HepG2 (cell line): ENCODE results near the gene NIFK. TPM values are rescaled to one million over a fixed set of nuclear protein-coding genes. Genes with fewer than 3 reads are reported as not detected.
"Not testable (repeated sequence)": the region's sequence is repeated elsewhere in the genome, so short reads cannot be mapped to it uniquely, and the experiment has no call there.

Experiments
- ATAC-seq: fragments of 200-7000 bp; cut with Tn5 transposase; 3 replicates; pipeline ENCODE4 v1.9.1; 2020; ENCODE audit warnings: mild to moderate bottlenecking, moderate library complexity
- BruUV-seq: library from RNA; stranded (reverse); fragments of 400-500 nt; replicated peaks from 2 replicates; lab custom pipeline; 2021; lab: Mats Ljungman, UMichigan
- CTCF ChIA-PET: fragments of 300-600 bp; formaldehyde crosslinking; extraction: SDS; loops from one replicate; lab custom pipeline; 2021; ENCODE audit warnings: low total read pairs, inconsistent platforms, low intra/inter-chr PET ratio; lab: Yijun Ruan, JAX
- POLR2A ChIA-PET: fragments of 350-600 bp; sonication (Branson Sonifier 250); formaldehyde crosslinking; loops from one replicate; lab custom pipeline; 2020; ENCODE audit warnings: antibody characterized with exemption, inconsistent platforms; lab: Yijun Ruan, JAX
- DNase-seq: peaks from one replicate; pipeline ENCODE4 v3.0.0-alpha.2; 2015; ENCODE audit warnings: low spot score
- FAIRE-seq: peaks from 3 replicates; lab custom pipeline; 2011; peaks lifted over from hg19 to GRCh38; lab: Jason Lieb, UNC
- H2AFZ ChIP-seq: one replicate; pipeline ENCODE4 v1.6.1; 2011; ENCODE audit warnings: low read length, inconsistent platforms
- H3K27ac ChIP-seq: fragments of 300-600 bp; 3 replicates; pipeline ENCODE4 v1.8.0; 2011; ENCODE audit warnings: mixed run types, mild to moderate bottlenecking, mixed read lengths, low read length, inconsistent platforms; ENCODE audit not compliant: insufficient read depth; ENCODE audit errors: extremely low read length
- H3K27me3 ChIP-seq, 2 experiments: fragments of 200-600 bp in 1 of 2; 2 replicates in 1 of 2; 3 replicates in 1 of 2; pipeline versions ENCODE4 v1.6.0 to v1.8.0; 2011; ENCODE audit warnings: low read length in 2 of 2, mild to moderate bottlenecking in 2 of 2, moderate library complexity in 2 of 2, inconsistent platforms in 1 of 2; ENCODE audit not compliant: insufficient read depth in 2 of 2, control insufficient read depth in 1 of 2
- H3K36me3 ChIP-seq, 2 experiments: fragments of 200-600 bp in 1 of 2; replicated peaks in 1 of 2; 2 replicates in 1 of 2; 3 replicates in 1 of 2; pipeline versions ENCODE4 v1.5.1 to v1.8.0; 2011; ENCODE audit warnings: low read length in 2 of 2, inconsistent platforms in 1 of 2; ENCODE audit not compliant: insufficient read depth in 2 of 2, control insufficient read depth in 1 of 2
- H3K4me1 ChIP-seq: 2 replicates; pipeline ENCODE4 v1.5.1; 2012; ENCODE audit warnings: low read length, inconsistent platforms; ENCODE audit not compliant: insufficient read depth
- H3K4me2 ChIP-seq: 2 replicates; pipeline ENCODE4 v1.6.0; 2011; ENCODE audit warnings: low read depth, low read length, inconsistent platforms
- H3K4me3 ChIP-seq, 3 experiments: fragments of 200-600 bp in 1 of 3; sonication (generic), shearing (Covaris generic) in 1 of 3; replicated peaks in 1 of 3; 2 replicates each; pipeline ENCODE4 v1.5.1; 2011 to 2016; ENCODE audit warnings: low read length in 3 of 3, inconsistent platforms in 2 of 3, low read depth in 2 of 3, mild to moderate bottlenecking in 2 of 3, control low read depth in 1 of 3, mixed read lengths in 1 of 3; ENCODE audit not compliant: insufficient read depth in 1 of 3
- H3K79me2 ChIP-seq: one replicate; pipeline ENCODE4 v1.6.1; 2011; ENCODE audit warnings: low read length, inconsistent platforms; ENCODE audit not compliant: insufficient read depth
- H3K9ac ChIP-seq: 2 replicates; pipeline ENCODE4 v1.6.0; 2011; ENCODE audit warnings: mild to moderate bottlenecking, low read depth, low read length, inconsistent platforms; ENCODE audit not compliant: insufficient read depth
- H3K9me3 ChIP-seq: 2 replicates; pipeline ENCODE4 v1.5.1; 2012; ENCODE audit warnings: mild to moderate bottlenecking, low read length
- H4K20me1 ChIP-seq: 2 replicates; pipeline ENCODE4 v1.6.0; 2011; ENCODE audit warnings: inconsistent platforms, mild to moderate bottlenecking, low read length, moderate library complexity; ENCODE audit not compliant: insufficient read depth
- ARID5B ChIP-seq: IDR thresholded peaks from 2 replicates; pipeline ENCODE4 v1.4.0; 2020; ENCODE audit warnings: mild to moderate bottlenecking, missing genetic modification reagents
- CEBPG ChIP-seq: IDR thresholded peaks from 2 replicates; pipeline ENCODE4 v1.6.1; 2016
- HDAC2 ChIP-seq: sonication (generic); formaldehyde crosslinking; IDR thresholded peaks from 2 replicates; pipeline ENCODE4 v1.4.0; 2020; ENCODE audit warnings: missing genetic modification reagents
- KDM2A ChIP-seq: sonication (generic); formaldehyde crosslinking; IDR thresholded peaks from 2 replicates; pipeline ENCODE4 v1.4.0; 2020; ENCODE audit warnings: low read depth, missing genetic modification reagents, borderline replicate concordance
- MAFG ChIP-seq: sonication (generic); formaldehyde crosslinking; IDR thresholded peaks from 2 replicates; pipeline ENCODE4 v1.5.1; 2020; ENCODE audit warnings: mild to moderate bottlenecking, missing genetic modification reagents
- NFATC3 ChIP-seq: sonication (generic); formaldehyde crosslinking; IDR thresholded peaks from 2 replicates; pipeline ENCODE4 v1.5.1; 2020; ENCODE audit warnings: mild to moderate bottlenecking, missing genetic modification reagents
- PLRG1 ChIP-seq: fragments of 450-650 bp; conservative IDR thresholded peaks from 2 replicates; pipeline ENCODE4 v1.6.1; 2016
- RBFOX2 ChIP-seq: fragments of 200-400 bp; formaldehyde crosslinking; IDR thresholded peaks from 2 replicates; pipeline ENCODE4 v1.6.1; 2017; ENCODE audit warnings: low read depth, mild to moderate bottlenecking, low read length
- REXO4 ChIP-seq: sonication (generic); formaldehyde crosslinking; IDR thresholded peaks from 2 replicates; pipeline ENCODE4 v1.8.0; 2022; ENCODE audit warnings: missing genetic modification reagents, mild to moderate bottlenecking, borderline replicate concordance
- SMAD9 ChIP-seq: sonication (generic); formaldehyde crosslinking; IDR thresholded peaks from 2 replicates; pipeline ENCODE4 v1.5.1; 2020; ENCODE audit warnings: mild to moderate bottlenecking, missing genetic modification reagents
- SP2 ChIP-seq: sonication (generic); formaldehyde crosslinking; IDR thresholded peaks from 2 replicates; pipeline ENCODE4 v1.5.1; 2020; ENCODE audit warnings: mild to moderate bottlenecking, missing genetic modification reagents
- TOE1 ChIP-seq: sonication (generic); formaldehyde crosslinking; IDR thresholded peaks from 2 replicates; pipeline ENCODE4 v1.4.0; 2020; ENCODE audit warnings: mild to moderate bottlenecking, missing genetic modification reagents
- ZFP36L2 ChIP-seq: sonication (generic); formaldehyde crosslinking; IDR thresholded peaks from 2 replicates; pipeline ENCODE4 v1.4.0; 2020; ENCODE audit warnings: missing genetic modification reagents
- ZMAT3 ChIP-seq: sonication (generic); formaldehyde crosslinking; conservative IDR thresholded peaks from 2 replicates; pipeline ENCODE4 v1.7.0; 2021; ENCODE audit warnings: missing genetic modification reagents
- ZNF101 ChIP-seq: sonication (generic); formaldehyde crosslinking; IDR thresholded peaks from 2 replicates; pipeline ENCODE4 v1.4.0; 2020; ENCODE audit warnings: mild to moderate bottlenecking, low read depth, missing genetic modification reagents, borderline replicate concordance
- ZNF20 ChIP-seq: sonication (generic); formaldehyde crosslinking; IDR thresholded peaks from 2 replicates; pipeline ENCODE4 v1.4.0; 2020; ENCODE audit warnings: mild to moderate bottlenecking, moderate library complexity, missing genetic modification reagents
- ZNF224 ChIP-seq: sonication (generic); formaldehyde crosslinking; IDR thresholded peaks from 2 replicates; pipeline ENCODE4 v1.5.0; 2020; ENCODE audit warnings: mild to moderate bottlenecking, missing genetic modification reagents
- ZNF253 ChIP-seq: sonication (generic); formaldehyde crosslinking; IDR thresholded peaks from 2 replicates; pipeline ENCODE4 v1.8.0; 2022; ENCODE audit warnings: mild to moderate bottlenecking, missing genetic modification reagents, borderline replicate concordance
- ZNF260 ChIP-seq: sonication (generic); formaldehyde crosslinking; IDR thresholded peaks from 2 replicates; pipeline ENCODE4 v1.4.0; 2020; ENCODE audit warnings: missing genetic modification reagents, low read depth, mild to moderate bottlenecking, borderline replicate concordance
- ZNF530 ChIP-seq: sonication (generic); formaldehyde crosslinking; IDR thresholded peaks from 2 replicates; pipeline ENCODE4 v1.5.0; 2020; ENCODE audit warnings: low read depth, mild to moderate bottlenecking, missing genetic modification reagents
- ZNF552 ChIP-seq: sonication (generic); formaldehyde crosslinking; IDR thresholded peaks from 2 replicates; pipeline ENCODE4 v1.9.0; 2022; ENCODE audit warnings: missing genetic modification reagents, mild to moderate bottlenecking, borderline replicate concordance
- ZNF589 ChIP-seq: sonication (generic); formaldehyde crosslinking; conservative IDR thresholded peaks from 2 replicates; pipeline ENCODE4 v1.8.0; 2022; ENCODE audit warnings: mild to moderate bottlenecking, moderate library complexity, missing genetic modification reagents
- ZNF709 ChIP-seq: sonication (generic); formaldehyde crosslinking; IDR thresholded peaks from 2 replicates; pipeline ENCODE4 v1.5.0; 2020; ENCODE audit warnings: mild to moderate bottlenecking, missing genetic modification reagents
- ZNF816 ChIP-seq: sonication (generic); formaldehyde crosslinking; IDR thresholded peaks from 2 replicates; pipeline ENCODE4 v1.8.0; 2022; ENCODE audit warnings: missing genetic modification reagents, mild to moderate bottlenecking, borderline replicate concordance
- ZNF841 ChIP-seq: sonication (generic); formaldehyde crosslinking; IDR thresholded peaks from 2 replicates; pipeline ENCODE4 v1.8.1; 2023; ENCODE audit warnings: missing genetic modification reagents, borderline replicate concordance
- WGBS: methylation state at CpG from one replicate; pipeline ENCODE4 v1.1.6; 2017; ENCODE audit warnings: low lambda C conversion rate; 5-methylcytosine and 5-hydroxymethylcytosine counted together
- in situ Hi-C: cut with HindIII; loops from 2 replicates; pipeline ENCODE4 v1.10.0; 2017; ENCODE audit warnings: low pct_unique_long_range_greater_than_20kb; ENCODE audit not compliant: extremely low pct_ligation_motif_present
- intact Hi-C: fragments of 100-400 bp; cut with micrococcal nuclease; formaldehyde crosslinking; loops from one replicate; pipeline ENCODE4 v1.10.0; 2022; ENCODE audit not compliant: unreplicated experiment
- polyA plus RNA-seq, 8 experiments: library from polyadenylated mRNA; depleted of rRNA in 3 of 8; stranded (reverse) in 7 of 8; unstranded in 1 of 8; fragments of >200 nt; fragmentation: Illumina TruSeq in 4 of 8; extraction: Trizol in 4 of 8; gene quantifications; 2 replicates each; pipeline versions ENCODE4 v1.2.1 to v1.2.3, GENCODE V29; 2011 to 2016; ENCODE audit warnings: low read depth in 4 of 8, missing spikeins in 1 of 8, mixed read lengths in 1 of 8; ENCODE audit not compliant: insufficient read depth in 1 of 8
- total RNA-seq, 5 experiments: library from RNA; depleted of rRNA; stranded (reverse); fragments of >200 nt; fragmentation: Illumina TruSeq; extraction: Trizol; gene quantifications; 2 replicates each; pipeline ENCODE4 v1.2.3, GENCODE V29; 2016; ENCODE audit warnings: low read depth in 1 of 5

Gene NIFK
- total and polyA plus RNA-seq, 2 of the 13 experiments (the other 11 are each of a cell fraction or from before 2014, with no cell fraction given), result 19.6 to 105 TPM

GRCh38 chr2:121735518-121736074 is 1.1 kb downstream of the NIFK start (continued):
- TF ChIP-seq SP2 (CRISPR knock-in tag), result no peak
- 0 out of 2 replicates have a peak, but pooled peaks have one; percentile 5 for TF ChIP-seq ZNF816 (CRISPR knock-in tag)
- TF ChIP-seq ZFP36L2, result no peak
- TF ChIP-seq ZNF101 (CRISPR knock-in tag), result no peak
- TF ChIP-seq ZNF589 (CRISPR knock-in tag), result no peak
- TF ChIP-seq REXO4 (CRISPR knock-in tag), result no peak
- no peak for TF ChIP-seq MAFG (CRISPR knock-in tag)
- TF ChIP-seq ZMAT3 (CRISPR knock-in tag), result no peak
- 0 out of 2 replicates have a peak, but pooled peaks have one; percentile 22 for TF ChIP-seq RBFOX2
- no peak for TF ChIP-seq ZNF20 (CRISPR knock-in tag)
- peak; percentile 37; the same call in 1 of the 2 replicates for TF ChIP-seq HDAC2 (CRISPR knock-in tag)
- no peak for TF ChIP-seq ZNF841 (CRISPR knock-in tag)
- TF ChIP-seq CEBPG (CRISPR knock-in tag), result no peak
- no peak for TF ChIP-seq KDM2A
- no peak for TF ChIP-seq TOE1
- TF ChIP-seq NFATC3 (CRISPR knock-in tag), result no peak
- no peak for TF ChIP-seq PLRG1
- no peak for TF ChIP-seq ZNF709 (CRISPR knock-in tag)
- TF ChIP-seq ZNF224 (CRISPR knock-in tag), result no peak
- no peak for TF ChIP-seq ZNF260
- no peak for TF ChIP-seq ZNF253 (CRISPR knock-in tag)
- 0 out of 2 replicates have a peak, but pooled peaks have one; percentile 7 for TF ChIP-seq ZNF552 (CRISPR knock-in tag)
- TF ChIP-seq SMAD9, result no peak
- TF ChIP-seq ARID5B (CRISPR knock-in tag), result no peak
- no peak for TF ChIP-seq ZNF530

GRCh38 chr2:121734544-121734943 is 2.1 kb downstream of the NIFK start:
- ATAC-seq, H2AFZ ChIP-seq, intact Hi-C loops, FAIRE-seq, DNase-seq, H3K9me3 ChIP-seq, BruUV-seq, CTCF ChIA-PET, H4K20me1 ChIP-seq, H3K4me3 ChIP-seq, H3K27ac ChIP-seq, in situ Hi-C loops: not testable (repeated sequence)
- WGBS, result 97% methylated on average over 11 of the region's 11 CpGs
- Histone ChIP-seq H3K9ac (0 out of 2 replicates have a peak overlapping the region, but pooled peaks have one; percentile 82), H3K36me3 (peaks cover 10 to 40% of the 10 kb centered on the region in 2 experiments), H3K4me2 (peak overlapping the region; percentile 67), H3K4me1 (peaks cover 27% of the 10 kb centered on the region), H3K79me2 (peaks cover 23% of the 10 kb centered on the region), H3K27me3 (peaks cover 0 to 13% of the 10 kb centered on the region in 2 experiments; a peak in 2 of 5 replicates)
- POLR2A ChIA-PET, result interaction anchor here (2.9 to 4.1 kb wide), 2 partner anchors 85 to 204 kb away, joined by 25 to 44 read pairs; partner anchors contain the start of genes CLASP1 and RNU4ATAC
